COLO829 (cell line): Measurements from ENCODE around the gene TACC2.
"Not testable (repeated sequence)": the region's sequence is repeated elsewhere in the genome, so short reads cannot be mapped to it uniquely, and the experiment has no call there.

Experiments
- DNase-seq: peaks from one replicate; pipeline ENCODE4 v3.0.0; 2012; ENCODE audit warnings: low spot score

TACC2 gene

DNA sequence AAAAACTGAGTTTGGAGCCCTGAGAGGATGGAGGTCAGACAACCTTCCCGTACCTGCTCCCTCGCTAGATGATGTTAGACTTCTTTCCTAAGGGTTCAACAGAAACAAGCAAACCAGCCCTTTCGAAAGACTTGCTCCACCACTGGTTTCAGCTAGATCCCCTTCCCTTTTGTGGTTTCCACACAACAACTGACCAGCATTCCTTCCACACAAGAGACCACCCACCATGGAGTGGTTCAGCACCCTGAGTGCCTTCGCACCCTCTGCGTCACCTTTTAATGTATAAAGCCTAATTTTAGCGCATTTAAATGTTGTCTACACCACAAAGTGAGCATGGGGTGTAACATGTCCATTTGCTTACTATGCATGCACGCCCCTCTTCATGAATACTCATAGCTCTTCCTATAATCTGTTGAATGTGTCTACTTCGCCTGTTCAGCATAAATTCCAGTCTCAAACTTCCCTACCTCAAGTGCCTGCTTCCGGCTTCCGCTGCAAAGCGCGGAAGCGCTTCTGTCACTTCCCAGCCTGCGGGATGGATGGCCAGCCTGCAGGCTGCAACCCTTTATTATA is 69.0 kb downstream of the TACC2 start:
- no peak for DNase-seq

- DNase-seq = no peak
Measured at GRCh38 chr10:122060250-122060649, 71.3 kb downstream of the TACC2 start.

- peak; percentile 60 for DNase-seq
Measured at GRCh38 chr10:122062831-122063674, 74.1 kb downstream of the TACC2 start.

DNA sequence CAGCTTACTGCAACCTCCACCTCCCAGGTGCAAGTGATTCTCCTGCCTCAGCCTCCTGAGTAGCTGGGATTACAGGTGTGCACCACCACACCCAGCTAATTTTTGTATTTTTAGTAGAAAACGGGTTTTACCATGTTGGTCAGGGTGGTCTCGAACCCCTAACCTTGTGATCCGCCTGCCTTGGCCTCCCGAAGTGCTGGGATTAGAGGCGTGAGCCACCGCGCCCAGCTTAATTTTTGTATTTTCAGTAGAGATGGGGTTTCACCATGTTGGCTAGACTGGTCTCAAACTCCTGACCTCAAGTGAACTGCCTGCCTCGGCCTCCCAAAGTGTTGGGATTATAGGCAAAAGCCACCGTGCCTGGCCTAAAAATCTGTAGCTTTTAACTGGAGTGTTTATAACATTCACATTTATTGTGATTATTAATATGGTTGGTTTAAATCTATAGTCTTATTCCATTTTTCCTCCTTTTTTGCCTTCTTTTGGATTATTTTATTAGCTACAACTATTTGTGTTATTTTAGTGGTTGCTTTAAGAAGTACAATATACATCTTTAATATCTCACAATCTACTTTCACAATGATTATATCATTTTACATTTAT is 77.5 kb downstream of the TACC2 start:
- DNase-seq = not testable (repeated sequence)

DNA sequence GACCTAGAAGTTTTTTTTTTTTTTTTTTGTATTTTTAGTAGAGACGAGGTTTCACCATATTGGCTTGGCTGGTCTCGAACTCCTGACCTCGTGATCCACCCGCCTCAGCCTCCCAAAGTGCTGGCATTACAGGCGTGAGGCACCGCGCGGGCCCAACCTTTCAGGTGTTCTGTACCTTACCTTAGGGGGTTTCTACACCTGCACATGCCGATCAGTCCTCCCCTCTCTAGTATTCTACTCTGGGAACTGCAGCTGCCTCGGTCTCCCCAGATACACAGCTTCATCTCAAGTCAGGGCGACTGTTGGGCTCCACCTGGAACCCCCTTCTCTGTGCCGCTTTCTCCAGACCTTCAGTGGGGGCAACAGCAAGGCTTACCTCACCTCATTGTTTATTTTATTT is 79.9 kb downstream of the TACC2 start:
- no peak for DNase-seq

DNA sequence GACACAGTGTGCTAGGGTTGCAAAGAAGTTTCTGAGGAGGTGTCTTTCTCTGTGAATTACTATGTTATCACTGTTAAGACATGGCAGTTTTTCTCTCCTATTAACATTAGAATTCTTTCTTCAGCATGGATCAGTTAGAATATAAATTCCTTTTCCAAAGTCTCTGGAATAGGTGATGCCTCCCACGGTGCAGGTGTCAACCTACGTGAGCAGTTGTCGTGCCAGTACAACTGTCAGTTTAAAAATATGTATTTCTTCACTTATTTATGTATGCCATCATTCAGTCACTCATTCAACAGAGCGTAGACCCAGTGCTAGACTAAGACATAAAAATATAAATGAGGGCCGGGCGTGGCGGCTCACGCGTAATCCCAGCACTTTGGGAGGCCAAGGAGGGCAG is 83.5 kb downstream of the TACC2 start:
- DNase-seq = no peak

DNA sequence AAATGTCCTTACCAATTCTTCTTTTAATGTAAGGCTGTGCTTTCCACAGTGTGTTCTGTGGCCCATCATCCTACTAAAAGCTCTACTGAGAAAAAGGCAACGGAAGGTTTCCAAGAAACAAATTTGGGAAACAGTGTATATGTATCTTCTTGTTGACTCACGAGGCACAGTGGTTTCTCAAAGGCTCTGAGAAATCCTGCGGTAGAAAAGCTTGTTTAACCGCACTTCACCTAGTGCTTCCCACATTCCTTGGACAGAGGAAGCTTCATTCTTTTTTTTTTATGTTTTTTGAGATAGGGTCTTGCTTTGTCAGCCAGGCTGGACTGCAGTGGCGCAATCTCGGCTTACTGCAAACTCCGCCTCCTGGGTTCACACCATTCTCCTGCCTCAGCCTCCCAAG is 84.5 kb downstream of the TACC2 start:
- no peak for DNase-seq

DNA sequence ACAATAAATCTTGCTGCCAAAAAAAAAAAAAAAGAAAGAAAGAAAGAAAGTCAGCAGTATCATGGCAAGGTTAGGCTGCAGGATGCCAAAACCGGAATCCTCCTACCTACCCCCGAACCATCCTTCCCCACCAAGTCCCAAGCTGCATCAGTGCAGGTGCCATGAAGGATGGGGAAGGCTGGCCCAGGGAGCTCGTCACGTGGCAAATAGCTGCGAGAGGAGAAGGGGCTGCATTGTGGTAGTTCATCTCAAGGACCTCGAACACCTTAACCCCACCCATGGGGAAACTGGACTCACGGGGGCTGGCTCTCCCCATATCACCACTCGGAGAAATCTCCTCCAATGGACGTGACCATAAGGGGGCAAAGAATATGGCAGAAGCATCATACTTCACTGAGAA is 86.2 kb downstream of the TACC2 start:
- DNase-seq = no peak

DNA sequence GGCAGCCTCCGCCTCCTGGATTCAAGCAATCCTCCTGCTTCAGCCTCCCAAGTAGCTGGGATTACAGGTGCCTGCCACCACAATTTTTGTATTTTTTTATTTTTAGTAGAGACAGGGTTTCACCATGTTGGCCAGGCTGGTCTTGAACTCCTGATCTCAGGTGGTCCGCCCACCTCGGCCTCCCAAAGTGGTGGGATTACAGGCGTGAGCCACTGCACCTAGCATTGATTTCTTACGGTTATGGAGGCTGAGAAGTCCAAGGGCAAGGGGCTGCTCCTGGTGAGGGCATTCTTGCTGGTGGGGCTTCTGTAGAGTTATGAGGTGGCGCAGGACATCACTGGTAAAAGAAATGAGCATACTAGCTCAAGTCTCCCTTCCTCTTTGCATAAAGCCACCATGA is 86.9 kb downstream of the TACC2 start:
- DNase-seq = not testable (repeated sequence)

GRCh38 chr10:122077311-122077875 is 88.4 kb downstream of the TACC2 start:
- no peak for DNase-seq

DNA sequence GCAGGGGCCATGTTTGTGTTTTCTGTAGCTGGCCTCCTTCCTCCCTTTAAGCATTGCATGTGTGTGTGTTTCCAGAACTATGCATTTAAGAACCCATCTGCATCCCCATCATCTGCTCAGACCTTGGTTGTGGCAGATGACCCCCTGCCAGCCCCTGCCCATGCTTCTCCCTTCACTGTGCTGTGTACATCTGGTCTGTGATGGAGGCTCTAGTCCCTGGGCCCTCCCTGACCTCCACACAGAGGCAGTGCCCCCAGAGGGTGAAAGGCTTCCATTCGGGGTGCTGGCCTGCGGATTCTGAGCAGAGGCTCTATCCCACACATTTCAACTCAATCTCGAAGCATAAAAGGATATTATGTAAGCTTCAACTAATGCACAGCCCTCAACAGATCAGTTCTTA is 89.4 kb downstream of the TACC2 start:
- no peak for DNase-seq

DNA sequence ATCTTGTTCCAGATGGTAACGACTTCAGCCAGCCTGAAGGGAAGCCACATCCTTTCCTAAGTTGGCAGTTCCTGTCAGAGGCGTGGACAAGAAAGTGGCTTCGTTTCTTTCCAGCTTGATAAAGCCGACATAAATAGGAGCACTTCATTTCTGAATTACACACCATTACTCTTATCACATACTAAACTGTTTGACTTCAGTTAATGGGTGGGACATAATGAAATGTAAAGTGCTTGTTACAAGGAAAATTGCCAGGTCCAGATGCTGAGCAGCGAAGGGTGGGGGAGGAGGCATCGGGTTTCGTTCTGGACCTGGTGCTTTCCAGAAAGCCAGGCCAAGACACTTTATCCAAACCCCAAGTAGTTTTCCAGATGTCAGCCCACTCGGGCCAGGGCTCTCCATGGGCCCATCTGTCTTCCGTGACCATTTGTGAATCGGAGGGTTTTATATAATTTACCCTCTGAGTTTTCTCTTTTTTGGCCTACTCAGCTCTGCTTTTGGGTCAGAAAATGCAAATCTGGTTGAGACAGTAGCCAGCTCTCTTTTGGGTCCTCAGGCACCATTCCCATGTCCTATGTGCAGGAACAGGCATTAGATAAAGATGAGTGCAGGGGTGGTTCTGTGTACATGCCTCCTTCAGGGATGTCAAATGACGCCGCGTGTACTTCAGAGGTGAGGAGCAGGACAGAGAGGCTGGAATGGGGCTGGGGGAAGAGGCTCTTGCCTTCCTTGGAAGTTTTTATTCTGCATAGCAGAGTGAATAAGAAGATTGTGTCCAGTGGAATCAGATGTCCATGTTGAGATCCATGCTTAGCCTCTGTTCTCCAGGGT is 90.2 kb downstream of the TACC2 start:
- DNase-seq = no peak

DNA sequence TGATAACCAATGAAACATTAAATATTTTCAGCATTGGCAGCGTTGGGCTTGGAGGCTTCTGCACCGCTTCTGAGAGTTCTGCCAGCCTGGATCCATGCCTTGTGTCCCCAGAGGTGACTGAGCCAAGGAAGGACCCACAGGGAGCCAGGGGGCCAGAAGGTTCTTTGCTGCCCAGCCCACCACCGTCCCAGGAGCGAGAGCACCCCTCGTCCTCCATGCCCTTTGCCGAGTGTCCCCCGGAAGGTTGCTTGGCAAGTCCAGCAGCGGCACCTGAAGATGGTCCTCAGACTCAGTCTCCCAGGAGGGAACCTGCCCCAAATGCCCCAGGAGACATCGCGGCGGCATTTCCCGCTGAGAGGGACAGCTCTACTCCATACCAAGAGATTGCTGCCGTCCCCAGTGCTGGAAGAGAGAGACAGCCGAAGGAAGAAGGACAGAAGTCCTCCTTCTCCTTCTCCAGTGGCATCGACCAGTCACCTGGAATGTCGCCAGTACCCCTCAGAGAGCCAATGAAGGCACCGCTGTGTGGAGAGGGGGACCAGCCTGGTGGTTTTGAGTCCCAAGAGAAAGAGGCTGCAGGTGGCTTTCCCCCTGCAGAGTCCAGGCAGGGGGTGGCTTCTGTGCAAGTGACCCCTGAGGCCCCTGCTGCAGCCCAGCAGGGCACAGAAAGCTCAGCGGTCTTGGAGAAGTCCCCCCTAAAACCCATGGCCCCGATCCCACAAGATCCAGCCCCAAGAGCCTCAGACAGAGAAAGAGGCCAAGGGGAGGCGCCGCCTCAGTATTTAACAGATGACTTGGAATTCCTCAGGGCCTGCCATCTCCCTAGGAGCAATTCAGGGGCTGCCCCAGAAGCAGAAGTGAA is 93.9 kb downstream of the TACC2 start:
- DNase-seq = no peak

DNA sequence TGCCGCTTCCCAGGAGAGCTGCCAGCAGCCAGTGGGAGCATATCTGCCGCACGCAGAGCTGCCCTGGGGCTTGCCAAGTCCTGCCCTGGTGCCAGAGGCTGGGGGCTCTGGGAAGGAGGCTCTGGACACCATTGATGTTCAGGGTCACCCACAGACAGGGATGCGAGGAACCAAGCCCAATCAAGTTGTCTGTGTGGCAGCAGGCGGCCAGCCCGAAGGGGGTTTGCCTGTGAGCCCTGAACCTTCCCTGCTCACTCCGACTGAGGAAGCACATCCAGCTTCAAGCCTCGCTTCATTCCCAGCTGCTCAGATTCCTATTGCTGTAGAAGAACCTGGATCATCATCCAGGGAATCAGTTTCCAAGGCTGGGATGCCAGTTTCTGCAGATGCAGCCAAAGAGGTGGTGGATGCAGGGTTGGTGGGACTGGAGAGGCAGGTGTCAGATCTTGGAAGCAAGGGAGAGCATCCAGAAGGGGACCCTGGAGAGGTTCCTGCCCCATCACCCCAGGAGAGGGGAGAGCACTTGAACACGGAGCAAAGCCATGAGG is 94.6 kb downstream of the TACC2 start:
- no peak for DNase-seq

DNA sequence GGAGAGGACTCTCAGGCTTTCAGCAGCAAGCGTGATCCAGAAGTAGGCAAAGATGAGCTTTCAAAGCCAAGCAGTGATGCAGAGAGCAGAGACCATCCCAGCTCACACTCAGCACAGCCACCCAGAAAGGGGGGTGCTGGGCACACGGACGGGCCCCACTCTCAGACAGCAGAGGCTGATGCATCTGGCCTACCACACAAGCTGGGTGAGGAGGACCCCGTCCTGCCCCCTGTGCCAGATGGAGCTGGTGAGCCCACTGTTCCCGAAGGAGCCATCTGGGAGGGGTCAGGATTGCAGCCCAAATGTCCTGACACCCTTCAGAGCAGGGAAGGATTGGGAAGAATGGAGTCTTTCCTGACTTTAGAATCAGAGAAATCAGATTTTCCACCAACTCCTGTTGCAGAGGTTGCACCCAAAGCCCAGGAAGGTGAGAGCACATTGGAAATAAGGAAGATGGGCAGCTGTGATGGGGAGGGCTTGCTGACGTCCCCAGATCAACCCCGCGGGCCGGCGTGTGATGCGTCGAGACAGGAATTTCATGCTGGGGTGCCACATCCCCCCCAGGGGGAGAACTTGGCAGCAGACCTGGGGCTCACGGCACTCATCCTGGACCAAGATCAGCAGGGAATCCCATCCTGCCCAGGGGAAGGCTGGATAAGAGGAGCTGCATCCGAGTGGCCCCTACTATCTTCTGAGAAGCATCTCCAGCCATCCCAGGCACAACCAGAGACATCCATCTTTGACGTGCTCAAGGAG is 95.5 kb downstream of the TACC2 start:
- DNase-seq = no peak

- no peak for DNase-seq
Measured at GRCh38 chr10:122085423-122085911, 96.5 kb downstream of the TACC2 start.

DNA sequence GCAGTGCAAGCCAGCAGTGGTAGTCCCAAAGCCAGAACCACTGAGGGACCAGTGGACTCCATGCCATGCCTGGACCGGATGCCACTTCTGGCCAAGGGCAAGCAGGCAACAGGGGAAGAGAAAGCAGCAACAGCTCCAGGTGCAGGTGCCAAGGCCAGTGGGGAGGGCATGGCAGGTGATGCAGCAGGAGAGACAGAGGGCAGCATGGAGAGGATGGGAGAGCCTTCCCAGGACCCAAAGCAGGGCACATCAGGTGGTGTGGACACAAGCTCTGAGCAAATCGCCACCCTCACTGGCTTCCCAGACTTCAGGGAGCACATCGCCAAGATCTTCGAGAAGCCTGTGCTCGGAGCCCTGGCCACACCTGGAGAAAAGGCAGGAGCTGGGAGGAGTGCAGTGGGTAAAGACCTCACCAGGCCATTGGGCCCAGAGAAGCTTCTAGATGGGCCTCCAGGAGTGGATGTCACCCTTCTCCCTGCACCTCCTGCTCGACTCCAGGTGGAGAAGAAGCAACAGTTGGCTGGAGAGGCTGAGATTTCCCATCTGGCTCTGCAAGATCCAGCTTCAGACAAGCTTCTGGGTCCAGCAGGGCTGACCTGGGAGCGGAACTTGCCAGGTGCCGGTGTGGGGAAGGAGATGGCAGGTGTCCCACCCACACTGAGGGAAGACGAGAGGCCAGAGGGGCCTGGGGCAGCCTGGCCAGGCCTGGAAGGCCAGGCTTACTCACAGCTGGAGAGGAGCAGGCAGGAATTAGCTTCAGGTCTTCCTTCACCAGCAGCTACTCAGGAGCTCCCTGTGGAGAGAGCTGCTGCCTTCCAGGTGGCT is 97.7 kb downstream of the TACC2 start:
- no peak for DNase-seq

DNA sequence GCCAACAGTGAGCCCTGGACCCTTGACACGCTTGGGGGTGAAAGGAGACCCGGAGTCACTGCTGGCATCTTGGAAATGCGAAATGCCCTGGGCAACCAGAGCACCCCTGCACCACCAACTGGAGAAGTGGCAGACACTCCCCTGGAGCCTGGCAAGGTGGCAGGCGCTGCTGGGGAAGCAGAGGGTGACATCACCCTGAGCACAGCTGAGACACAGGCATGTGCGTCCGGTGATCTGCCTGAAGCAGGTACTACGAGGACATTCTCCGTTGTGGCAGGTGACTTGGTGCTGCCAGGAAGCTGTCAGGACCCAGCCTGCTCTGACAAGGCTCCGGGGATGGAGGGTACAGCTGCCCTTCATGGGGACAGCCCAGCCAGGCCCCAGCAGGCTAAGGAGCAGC is 98.5 kb downstream of the TACC2 start:
- DNase-seq = no peak
